Glomerular endothelial cell (primary cell): Measurements from ENCODE around the gene AIF1L. TPM values are rescaled to one million over a fixed set of nuclear protein-coding genes. Genes with fewer than 3 reads are reported as not detected.

ENCODE experiments used
- DNase-seq: peaks from one replicate; pipeline ENCODE4 v3.0.0-alpha.2; 2011; ENCODE audit warnings: low read depth, low spot score; ENCODE audit errors: extremely low read depth
- total RNA-seq: library from RNA; depleted of rRNA; stranded (reverse); fragments of >200 nt; gene quantifications from 2 replicates; pipeline ENCODE4 v1.2.3, GENCODE V29; 2015

The AIF1L gene
- total RNA-seq: 3.1 and 6.4 TPM in 2 replicates

DNA sequence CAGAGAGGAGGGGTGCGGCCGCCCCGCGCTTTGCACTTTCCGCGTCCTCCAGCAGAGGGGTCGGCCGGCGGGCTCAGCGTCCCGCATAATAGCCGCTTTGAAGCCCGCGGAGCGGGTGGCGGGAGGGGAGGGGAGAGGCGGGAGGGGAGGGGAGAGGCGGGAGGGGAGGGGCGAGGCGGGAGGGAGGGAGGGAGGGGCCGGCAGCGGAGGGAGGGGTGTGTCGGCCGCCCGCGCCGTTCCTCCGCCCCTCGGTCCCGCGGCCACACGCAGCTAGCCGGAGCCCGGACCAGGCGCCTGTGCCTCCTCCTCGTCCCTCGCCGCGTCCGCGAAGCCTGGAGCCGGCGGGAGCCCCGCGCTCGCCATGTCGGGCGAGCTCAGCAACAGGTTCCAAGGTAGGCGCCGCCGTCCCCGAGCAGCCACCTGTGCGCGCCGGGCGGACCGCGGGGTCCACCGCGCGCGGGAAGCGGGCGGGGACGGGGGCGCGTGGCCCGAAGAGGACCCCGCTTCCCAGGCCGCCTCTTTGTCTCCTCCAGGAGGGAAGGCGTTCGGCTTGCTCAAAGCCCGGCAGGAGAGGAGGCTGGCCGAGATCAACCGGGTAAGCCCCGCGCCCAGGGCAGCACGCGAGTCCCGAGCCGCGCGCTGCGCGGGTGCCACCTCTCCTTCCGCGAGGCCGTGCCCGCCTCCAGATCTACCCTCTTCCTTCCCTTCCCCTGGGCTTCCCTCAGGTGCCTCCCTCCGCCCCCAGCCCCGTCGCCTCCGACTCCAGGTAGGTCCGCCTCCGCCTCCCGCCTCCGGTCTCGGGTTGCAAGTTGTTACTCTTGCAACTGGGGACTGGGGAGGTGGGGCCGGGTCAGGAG lies at the start of gene AIF1L:
Gene AIF1L, plus strand, starts transcription at position 263 of the 857 bp plus-strand sequence. Its CDS starts 99 bp downstream, at position 362.
- DNase-seq: no peak

DNA sequence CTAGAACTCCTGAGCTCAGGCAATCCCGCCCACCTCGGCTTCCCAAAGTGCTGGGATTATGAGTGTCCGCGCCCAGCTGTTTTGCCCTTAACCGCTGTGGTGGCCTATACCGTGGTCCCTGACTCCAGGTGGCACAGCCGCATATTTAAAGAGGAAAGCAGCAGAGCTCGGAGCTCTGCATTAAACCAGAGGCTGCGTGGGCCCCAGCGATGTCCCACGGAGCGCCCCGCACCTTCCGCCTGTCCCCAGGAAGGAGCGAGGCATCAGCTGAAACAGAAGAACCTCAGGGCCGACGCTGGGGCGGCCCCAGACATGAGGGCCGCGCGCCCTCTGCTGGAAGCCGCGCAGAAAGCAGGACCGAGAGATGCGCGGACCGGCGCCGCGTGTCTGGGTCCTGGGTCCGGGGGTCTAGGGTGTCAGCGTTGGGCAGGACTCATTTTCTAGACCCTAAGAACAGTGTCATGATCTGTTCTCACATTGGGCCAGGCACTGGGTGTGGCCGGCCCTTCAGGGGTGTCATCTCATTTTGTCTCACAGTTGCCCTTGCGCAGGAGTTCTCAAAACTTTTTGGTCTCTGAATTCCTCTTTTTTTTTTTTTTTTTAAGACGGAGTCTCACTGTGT lies 49.6 kb upstream of the AIF1L start:
- no peak for DNase-seq

DNA sequence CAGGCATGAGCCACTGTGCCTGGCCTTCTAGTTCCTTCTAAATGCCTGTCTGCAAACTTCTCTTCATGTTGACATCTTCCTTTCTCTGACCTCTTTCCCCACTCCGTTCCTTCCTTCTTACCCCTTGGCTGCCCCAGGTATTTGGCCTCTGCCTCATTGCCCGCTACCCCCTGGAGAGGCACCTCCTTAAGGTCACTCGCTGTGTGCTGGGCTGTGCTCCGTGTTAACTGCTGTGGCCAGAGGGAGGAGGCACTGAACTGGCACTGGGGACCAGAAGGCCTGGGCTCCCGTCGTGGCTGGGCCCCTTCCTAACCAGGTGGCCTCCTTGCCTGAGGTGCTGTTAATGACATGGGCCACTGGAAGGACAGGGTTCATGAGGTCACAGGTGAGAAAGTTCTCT lies 48.0 kb upstream of the AIF1L start:
- DNase-seq: no peak

- DNase-seq: no peak
Observed at GRCh38 chr9:131048820-131049219, 47.5 kb upstream of the AIF1L start.

- no peak for DNase-seq
Observed at GRCh38 chr9:131049829-131050715, 46.3 kb upstream of the AIF1L start.

GRCh38 chr9:131050831-131051230 lies 45.5 kb upstream of the AIF1L start:
- DNase-seq: no peak

DNA sequence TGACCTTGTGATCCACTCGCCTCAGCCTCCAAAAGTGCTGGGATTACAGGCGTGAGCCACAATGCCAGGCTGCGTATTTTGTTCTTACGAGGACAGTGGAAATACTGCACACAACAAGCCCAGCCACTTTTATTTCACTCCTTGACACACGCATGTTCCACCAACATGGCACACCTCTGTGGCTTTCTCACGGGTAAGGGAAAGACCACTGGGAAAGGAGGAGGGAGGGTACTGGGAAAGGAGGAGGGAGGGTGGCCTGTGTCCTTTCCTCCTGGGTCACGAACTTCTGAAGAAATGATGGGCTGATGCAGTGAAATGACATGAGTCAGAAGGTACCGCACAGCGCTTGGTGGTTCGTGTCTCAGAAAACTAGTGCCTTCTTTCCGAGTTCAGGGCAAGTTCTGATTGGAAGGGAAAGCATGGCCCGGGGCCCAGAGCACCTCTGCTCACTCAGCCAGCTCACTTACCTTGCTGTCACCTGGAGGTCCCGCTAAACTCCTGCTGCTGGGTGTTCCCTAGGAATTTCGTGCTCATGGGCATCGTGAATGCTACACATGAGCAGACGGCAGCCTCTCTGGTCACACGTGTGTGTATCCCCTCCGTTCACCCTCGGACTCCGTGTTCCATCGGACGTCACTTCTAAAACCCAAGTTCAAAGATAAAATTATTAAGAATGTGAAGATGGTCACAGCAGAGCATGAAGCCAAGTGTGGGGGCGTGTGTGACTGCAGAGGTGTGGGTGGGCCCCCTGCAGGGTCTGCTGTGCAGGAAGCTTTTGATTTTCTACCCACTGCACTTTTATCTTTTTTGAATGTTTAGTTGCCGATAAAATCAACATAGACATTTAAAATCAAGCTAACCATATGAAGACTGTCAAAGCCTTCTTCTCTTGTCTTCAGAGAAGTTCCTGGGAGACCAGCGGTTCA lies 44.5 kb upstream of the AIF1L start:
- no peak for DNase-seq

DNA sequence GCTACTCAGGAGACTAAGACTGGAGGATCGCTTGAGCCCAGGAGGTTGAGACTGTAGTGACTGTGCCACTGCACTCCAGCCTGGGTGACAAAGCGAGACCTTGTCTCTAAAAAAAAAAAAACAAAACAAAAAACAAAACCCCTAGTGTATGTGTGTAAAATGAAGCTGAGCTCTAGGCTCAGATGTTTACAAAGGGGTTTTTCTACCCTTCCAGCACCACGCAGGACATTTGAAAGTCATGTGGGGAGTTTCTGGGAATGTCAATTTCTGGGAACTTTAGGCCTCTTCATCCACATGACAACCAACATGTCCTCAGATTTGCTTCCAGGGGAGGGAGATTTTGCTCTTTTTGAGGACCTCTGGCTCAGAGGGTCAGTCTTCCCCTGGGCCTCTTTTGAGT lies 42.4 kb upstream of the AIF1L start:
- DNase-seq: no peak

GRCh38 chr9:131056781-131057506 lies 39.4 kb upstream of the AIF1L start:
- DNase-seq: no peak

DNA sequence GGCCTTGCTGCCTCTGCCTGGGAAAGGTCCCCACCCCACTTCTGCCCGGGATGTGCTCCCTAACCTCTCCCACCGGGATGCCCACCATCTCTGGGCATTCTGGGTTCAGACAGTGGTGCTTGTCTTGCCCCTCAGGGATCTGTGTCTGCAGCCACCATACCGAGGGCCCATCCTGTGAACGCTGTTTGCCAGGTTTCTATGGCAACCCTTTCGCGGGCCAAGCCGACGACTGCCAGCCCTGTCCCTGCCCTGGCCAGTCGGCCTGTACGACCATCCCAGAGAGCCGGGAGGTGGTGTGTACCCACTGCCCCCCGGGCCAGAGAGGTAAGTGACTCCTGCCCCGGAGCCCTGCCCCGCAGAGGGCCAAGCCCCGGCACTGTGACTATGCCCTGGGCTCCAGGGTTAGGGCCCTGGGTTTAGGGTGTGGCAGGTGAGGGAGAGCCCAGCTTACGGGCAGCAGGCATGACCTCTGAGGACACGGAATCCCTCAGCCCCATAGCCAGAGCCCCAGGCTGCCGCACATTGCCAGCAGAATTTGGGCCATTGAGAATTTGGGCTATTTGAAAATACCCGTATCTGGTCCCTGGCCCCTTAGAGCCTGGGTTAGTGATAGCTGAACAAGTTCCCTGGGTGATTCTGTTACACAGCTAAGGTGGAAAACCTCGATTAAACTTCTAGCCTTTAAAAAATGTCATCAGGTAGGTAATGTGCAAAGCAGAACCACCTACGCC lies 35.3 kb upstream of the AIF1L start:
- DNase-seq: no peak

- no peak for DNase-seq
Observed at GRCh38 chr9:131062969-131063368, 33.4 kb upstream of the AIF1L start.

DNA sequence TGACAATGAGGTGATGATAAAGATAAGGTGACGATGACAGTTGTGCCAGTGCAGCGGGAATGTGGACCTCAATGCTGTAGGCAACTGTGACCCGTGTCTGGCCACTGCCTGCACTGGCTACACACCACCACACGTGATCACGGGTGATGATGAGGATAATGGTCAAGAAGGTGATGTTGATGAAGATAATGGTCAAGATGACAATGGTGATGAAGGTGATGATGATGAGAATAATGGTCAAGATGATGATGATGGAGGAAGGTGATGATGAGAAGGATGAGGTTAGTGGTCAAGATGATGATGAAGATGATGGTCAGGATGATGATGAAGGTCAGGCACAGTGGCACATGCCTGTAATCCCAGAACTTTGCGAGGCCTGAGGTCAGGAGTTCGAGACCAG lies 30.7 kb upstream of the AIF1L start:
- DNase-seq: no peak

GRCh38 chr9:131067625-131068024 lies 28.7 kb upstream of the AIF1L start:
- DNase-seq: no peak

GRCh38 chr9:131068076-131068816 lies 28.1 kb upstream of the AIF1L start:
- DNase-seq: no peak

GRCh38 chr9:131069699-131070098 lies 26.6 kb upstream of the AIF1L start:
- DNase-seq: no peak

GRCh38 chr9:131072107-131072870 lies 24.0 kb upstream of the AIF1L start:
- DNase-seq: no peak

DNA sequence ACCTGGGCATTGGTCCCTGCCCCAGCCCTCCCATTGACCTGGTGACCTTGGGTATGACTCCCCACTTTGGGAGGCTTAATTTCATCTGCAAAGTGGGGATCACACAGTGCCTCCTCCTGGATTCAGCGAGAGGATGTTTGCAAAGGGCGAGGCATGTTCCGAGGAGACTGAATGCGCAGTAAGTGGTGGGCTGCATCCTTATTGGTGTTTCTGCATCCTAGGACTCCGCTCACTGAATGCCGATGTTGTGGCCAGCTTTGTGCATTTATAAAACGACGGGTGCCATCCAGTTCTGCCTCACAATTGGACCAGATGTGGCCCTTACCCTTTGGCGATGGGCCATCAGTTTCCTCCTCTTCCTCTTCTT lies 23.5 kb upstream of the AIF1L start:
- no peak for DNase-seq
